SKM-1 treated with dmso at 0.1 percent for 144 hours (cell line): ENCODE results near the gene DYNC1I1.
"Not testable (repeated sequence)": the region's sequence is repeated elsewhere in the genome, so short reads cannot be mapped to it uniquely, and the experiment has no call there.

ENCODE experiments used
- DNase-seq: peaks from one replicate; lab custom pipeline; 2025; ENCODE audit not compliant: unreplicated experiment; lab: John Stamatoyannopoulos, UW

Gene DYNC1I1

DNA sequence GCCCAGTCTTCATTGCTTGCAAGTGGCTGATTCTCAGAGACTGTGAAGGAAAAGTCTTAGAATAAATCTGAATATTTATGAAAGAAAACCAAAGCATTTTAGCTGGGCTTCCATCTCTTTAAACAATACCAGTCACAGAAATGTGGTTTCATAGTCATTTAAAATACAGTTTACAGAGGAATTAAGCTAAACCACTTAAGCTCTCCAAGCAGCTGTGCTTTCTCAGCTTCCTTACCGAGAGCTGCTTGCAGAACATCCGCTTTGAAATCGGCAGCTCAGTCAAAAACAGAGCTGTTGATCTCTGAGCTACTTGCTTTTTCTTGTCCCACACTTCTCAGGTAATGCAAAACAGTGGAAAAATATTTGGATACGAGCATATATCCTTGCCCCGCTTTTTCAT, 134.5 kb downstream of the DYNC1I1 start:
- no peak for DNase-seq

DNA sequence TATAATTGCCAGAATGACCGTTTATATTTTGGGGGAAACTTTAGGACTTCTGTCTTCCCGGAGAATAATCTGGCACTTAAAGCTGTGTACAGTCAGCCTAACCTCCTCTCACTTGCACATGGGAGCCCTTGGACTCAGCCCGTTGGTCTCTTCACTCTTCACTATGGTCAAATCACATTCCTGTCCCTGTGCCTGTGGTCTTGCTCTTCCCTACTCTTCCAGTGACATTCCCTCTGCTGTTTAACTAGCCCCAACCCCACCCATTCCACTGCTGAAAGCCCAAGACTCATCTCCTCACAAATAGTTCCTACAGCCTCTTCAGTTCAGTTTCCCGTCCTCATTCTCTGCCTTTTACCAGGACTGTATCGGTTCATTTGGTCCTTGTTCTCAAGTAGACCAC, 135.0 kb downstream of the DYNC1I1 start:
- no peak for DNase-seq

DNA sequence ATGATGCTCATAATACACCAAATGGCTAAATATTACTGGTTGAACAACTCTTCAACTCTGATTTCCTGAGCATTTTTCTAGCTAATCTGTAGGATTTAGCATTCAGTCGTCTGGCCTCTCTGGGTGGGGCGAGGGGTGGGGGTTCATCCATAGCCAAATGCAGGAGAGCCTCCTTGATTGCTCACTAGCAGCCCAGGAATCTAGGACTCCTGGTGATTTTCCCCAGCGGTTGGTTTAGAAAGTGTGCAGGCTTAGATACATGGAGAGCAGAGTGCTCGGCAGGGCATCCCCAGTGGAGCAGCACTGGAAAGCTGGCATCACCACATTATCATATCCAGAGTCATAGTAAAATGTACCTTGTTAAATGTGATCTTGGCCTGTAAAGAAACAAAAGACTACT, 136.1 kb downstream of the DYNC1I1 start:
- no peak for DNase-seq

DNA sequence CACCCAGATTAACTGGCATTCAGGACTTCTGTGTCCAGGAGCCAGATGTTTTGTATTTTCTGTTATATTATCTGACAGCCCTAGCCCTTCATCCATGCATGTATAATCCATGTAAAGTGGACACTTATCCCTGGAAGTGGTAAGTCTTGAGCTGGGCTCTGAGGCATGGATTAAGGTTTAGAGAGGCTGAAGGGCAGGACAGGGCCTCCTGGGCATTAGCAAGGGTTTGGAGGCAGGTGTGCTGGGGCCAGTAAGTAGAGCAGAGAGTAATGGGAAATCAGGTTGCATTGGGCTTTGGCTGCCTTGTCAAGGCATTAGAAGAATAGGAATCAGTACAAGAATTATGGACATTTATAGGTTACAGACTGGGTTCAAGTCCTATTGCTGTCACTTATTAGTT, 138.0 kb downstream of the DYNC1I1 start:
- DNase-seq, result no peak

DNA sequence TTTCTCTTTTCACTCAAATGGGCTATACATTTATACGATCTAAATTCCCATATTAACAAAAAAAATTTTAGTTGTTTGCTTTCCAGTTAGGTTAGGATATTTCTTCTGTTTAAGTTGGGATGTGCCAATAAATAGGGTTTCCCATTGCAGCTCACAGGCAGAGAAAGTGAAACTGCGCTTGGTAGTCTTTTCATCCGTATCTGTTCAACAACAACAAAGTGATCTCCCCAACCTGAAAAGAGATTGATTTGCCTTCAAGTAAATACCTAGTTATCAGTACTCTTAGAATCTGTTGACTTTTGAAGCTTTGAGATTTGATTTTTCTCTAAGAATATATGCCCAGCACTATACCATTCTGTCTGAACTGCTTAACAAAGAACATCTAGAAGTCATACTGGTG, 143.4 kb downstream of the DYNC1I1 start:
- no peak for DNase-seq

DNA sequence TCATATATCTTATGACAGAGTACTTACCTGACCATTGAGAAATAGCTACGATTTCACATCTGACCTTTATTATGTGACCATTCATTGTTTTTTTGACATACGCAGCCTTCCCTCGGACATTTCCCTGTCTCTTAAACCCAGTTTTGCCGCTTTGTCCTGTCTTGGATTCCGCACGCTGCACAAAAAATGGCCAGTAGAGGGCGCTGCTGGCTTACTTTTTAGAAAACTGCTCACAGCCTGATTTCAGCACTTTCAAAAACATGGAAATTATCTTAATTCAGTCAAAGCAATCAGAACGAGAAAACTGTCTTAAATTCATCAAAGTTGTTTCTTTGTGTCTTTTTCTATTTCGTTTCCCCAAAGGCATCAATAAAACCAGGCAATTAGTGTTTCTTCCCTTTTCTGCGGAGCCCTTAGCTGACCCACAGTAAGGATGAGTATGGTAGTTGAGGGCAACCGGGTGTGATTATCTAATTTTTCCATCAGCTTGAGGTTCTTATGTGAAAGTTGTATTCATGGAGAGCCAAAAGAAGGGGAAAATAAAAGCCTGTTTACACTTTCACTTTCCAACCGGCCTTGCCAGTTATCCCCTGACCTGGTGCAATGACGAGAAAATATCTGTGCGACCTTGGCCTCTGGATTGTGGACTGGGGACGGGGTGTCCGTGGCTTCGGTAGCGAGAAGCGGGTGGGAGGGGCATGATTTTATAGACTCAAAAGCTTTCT, 144.4 kb downstream of the DYNC1I1 start:
- peak; percentile 40 for DNase-seq

DNA sequence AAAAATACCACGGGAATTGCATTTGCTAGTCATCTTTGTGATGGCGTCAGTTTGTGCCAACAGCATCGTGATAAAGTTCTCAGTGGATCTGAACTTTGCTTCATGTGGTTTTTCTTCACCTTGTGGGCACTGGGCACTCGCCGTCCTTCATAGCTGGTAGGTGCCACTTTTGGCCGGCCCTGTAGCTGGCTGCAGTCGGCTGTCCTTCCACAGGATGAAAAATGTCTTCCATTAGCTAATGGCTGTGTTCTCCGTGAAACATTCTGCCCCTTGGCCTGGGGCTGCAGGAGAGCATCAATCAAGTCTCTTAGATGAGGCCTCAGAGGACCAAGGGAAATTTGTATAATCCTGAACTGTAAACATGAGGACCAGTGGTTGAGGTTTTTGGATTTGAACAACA, 145.3 kb downstream of the DYNC1I1 start:
- DNase-seq, result no peak

DNA sequence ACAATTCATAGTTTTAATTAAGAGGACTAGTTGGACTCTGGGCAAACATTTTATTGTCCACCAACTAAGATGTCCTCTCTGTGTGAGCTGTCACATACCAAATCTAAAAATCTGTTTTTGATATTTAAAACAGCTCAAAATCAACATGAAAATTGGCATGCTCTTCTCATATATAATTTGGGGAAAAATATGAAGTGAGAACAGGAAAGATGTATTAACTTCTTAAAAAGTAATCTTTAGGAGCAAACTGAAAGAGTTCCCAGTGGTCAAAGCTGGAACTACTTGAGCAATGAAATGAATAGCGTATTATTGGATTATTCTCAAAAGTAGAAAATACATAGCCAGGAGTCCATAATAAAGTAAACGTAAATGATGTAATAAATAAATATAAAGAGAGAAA, 147.2 kb downstream of the DYNC1I1 start:
- no peak for DNase-seq

DNA sequence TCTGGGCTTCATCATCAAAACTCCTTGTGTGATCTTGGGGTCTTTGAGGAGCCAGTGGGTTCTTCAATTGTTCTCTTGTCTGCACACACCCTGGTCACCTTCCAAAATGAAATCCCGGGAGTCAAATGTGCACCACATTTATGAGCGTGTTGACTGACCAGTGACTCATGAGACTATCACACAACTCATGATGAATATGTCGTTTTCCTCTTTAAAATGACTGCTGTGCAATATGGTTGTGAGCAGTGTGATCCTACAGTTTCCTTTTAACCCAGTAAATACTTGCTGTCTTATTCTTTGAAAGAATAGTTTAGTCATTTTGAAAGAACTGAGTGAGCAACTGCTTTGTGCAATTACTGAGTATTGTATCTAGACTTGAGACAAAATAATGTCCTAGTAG, 149.2 kb downstream of the DYNC1I1 start:
- DNase-seq, result no peak

DNA sequence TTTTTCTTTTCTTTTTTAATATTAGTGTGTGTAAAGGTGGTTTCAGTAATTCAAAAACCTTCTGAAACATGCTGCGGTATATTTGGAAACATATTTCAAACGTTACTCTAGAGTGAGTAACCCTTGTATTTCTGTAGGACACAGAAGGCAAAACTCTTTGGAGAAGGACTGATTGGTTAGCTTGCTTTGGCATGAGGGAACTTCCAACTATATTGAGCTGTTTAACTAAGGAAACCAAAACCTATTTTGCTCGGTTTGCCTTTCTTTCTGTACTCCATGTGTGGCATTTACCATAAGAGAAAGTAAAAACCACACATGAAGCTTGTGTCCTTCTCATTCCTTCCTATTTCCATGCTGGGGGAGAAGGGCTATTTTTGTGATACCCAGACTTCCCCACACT, 149.8 kb downstream of the DYNC1I1 start:
- no peak for DNase-seq

DNA sequence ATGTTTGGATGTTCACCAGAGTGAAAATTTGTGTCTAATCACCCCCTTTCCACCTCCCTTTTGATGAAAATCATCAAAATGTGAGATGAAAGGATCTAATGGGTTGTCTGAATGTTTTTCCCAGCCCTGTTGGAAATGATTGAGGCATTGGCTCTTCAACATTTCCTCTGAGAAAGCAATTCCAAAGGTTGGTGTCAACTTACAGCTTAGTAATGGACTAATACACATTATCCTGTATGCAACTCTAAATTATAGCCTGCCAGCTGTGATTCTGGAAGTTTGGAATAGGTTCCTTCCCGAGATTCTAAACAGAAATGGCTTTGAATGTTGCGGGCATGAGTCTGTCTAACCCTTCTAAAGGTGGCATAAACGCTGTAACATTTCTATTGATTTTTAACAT, 152.9 kb downstream of the DYNC1I1 start:
- DNase-seq, result no peak

DNA sequence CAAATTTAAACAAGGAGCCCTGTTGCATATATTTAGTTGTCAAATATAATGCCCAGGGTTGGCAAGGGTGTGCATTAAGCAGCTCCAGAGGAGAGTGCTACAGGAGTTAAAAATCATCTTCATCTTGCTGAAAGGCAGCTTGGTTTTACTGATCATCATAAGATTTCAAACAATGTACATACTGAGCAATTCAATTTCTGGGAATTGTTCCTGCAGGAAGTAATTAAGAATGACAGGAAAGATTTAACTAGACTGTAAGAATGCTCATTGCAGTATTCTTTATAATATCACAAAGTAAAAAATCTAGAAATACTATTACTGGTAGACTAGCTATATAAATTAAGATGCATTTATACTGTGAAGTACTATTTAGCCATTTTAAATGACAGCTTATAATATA, 153.6 kb downstream of the DYNC1I1 start:
- DNase-seq, result no peak

DNA sequence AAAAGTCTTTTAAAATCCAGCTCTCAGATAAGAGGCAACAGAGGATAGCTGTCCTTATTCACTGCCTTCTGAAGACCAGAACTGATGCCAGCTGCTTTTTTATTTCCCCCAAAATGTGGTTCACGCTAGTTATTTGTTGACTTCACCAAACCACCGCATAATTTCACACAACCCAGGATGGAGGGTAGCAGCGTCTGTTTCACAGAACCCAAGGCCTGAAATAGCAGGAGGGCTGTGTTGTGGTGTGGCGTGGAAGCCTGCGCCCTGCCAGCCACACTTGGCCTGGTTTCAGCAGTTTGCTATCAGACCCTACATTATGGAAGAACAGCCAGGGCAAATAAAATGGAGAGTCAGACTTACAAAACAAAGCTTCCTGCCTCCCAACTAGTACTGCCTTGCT, 155.4 kb downstream of the DYNC1I1 start:
- no peak for DNase-seq

DNA sequence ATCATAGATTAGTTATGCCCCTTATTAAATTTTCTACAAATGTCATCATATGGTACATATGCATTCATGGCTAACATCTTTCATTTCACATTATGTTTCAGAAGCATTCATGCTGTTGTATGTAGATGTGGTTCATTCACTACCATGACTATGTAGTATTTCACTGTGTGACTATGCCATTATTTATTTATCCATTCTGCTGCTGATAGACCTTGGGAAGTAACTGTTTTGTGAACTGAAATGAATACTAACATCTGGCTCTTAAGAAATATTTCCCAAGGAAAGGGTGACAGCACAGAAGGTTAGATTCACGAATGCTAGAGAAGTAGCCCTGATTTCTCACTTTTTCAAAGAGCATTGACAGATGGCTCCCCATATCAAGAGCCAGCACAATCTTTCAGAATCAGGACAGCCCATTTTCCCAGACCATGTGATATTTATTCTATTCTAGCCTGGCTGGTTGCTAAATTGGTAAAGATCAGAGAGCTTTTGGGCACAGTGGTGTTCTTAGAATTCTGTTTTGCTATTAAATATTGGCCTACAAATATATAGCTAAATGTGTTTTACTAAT, 157.4 kb downstream of the DYNC1I1 start:
- no peak for DNase-seq

DNA sequence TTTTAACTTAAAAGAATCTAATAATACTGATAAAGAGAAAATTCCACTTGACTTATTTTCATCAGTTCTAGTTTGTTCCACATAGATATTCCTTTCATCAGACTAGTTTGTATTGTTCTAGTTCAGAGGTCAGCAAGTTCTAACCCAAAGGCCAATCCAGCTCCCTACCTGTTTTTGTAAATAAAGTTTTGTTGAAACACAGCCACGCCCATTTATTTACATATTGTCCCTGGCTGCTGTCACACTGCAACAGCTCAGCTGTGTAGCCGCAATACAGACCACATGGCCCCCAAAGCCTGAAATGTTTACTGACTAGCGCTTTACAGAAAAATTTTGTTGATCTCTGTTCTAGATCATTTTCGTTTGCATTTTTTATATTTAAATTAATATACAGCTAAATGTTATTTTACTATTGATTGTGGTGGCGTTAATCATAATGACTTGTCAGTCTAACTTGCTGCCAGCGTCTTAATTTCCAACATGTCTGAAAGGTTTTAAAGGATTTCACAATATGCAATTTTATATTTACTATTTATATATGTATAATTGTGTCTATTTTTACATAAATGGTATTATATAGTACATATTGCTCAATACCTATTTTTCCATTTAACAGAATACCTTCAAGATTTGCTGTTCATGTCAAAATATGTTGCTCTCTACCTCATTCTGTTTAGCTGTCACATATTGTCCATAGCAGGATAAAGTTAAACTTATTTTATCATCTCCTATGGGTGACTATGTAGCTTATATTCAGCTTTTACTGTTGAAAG, 159.3 kb downstream of the DYNC1I1 start:
- no peak for DNase-seq

DNA sequence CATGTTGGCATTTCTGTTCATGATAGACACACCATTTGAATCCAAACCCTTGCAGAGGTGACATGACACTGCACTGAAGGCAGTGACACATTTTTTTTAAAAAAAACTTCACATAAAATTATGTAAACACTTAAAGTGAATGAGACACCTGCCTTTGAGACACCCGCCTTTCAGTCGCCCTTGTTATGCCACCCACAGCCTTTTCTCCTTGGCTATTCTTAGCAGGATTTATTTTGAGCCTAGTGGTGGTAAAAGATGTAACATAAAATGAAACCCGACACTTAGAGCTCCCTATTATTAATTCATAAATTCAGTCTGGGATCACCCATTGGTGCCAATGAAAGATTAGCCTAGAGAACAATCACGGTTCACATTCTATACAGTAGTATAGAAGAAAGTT, 161.3 kb downstream of the DYNC1I1 start:
- no peak for DNase-seq

DNA sequence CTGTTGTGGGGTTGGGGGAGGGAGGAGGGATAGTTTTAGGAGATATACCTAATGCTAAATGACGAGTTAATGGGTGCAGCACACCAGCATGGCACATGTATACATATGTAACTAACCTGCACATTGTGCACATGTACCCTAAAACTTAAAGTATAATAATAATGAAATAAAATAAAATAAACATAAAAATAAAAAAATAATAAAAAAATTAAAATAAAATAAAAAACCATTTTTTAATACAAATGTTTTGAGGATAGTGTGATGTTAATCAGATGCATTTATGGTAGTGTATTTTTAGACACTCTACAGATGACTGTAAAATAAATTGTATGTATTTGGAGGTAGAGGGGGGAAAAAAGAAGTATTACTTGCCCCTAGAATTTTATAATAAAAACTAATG, 172.5 kb downstream of the DYNC1I1 start:
- DNase-seq, result not testable (repeated sequence)

DNA sequence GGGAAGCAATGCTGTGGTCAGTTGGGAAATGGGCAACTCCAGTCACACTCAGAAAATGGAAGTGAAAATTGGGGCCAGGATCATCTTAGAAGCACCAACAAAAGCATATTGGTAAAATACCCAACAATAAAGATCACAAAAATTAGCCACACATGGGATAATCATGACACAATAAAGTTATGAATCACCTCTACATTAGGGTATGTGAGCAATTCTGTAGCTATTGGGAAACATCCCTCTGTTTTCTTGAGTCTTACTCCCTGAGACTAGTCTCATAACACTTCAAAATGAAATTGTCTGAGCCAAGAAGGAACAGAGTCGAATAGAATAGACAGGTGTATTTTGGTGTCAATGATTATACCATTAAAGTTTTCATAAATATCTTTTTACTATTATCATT, 178.3 kb downstream of the DYNC1I1 start:
- DNase-seq, result no peak

DNA sequence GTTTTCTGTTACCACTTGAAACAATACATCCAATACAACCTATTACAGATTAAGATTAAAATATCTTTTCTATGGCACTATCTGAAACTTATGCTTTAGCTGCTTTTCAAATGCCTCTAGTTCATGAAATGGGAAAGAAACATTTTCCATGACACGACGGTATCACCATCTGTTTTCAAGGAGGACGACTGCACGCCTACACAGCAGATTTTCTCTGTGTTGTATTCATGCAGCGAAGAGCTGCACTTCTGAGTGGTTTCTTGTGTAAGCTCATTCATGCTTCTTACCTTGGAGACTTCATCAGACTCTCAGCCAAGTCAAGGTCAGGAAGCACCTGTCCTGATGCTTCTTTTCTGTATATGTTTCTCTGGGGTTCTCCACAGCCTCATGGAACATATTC, 179.2 kb downstream of the DYNC1I1 start:
- DNase-seq, result no peak

DNA sequence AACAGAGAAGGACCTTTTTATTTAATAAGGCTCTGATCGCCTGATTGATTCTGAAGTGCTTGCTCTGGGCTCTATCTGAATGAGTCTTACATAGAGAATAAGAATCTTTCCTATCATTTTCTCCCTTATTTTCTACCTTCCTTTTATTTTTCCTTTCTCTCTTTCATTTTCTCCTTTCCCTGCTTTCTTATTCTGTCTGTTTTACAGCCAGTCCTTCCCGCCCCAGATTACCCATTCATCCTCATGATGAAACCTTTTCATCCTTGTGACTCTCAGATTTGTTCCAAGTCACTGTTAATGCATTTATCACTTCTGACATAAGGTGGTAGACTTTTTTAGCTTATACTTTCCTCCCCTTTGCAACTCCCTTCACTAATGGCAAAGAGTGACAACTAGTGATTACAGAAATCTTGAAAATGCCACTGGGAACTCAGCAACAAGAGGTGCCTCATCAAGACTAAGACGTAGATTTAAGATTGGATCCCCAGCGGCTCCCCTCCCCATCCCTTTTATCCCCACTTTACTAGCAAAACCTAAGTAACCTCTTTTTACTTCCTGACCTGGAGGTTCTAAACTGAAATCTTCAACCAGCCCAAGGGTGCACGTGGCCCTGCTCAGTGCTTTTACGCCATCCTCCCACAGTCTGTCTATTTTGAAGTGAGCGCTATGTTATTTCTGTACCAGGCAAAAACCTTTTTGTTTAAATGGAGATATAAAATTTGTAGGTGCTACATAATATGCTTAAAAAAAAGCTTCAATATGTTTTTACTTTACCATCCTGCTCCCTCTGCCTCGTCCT, 179.8 kb downstream of the DYNC1I1 start:
- no peak for DNase-seq

DNA sequence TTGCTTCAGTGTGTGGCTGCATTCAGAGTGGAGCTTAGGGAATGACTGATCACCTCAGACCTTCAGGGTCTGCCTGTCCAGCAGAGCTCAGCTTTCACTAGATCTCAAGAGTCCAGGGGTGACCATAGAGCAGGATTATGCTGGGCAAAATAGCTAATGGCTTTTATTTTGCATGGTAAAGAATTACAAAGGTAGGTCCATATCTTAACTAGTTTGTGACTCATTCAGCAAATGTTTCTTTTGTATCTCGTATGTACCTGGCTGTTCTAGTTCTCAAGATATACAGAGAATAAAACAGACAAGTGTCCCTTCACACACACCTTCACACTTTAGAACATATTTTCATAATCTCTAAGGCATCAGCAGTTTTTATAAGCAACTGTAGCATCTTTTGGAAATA, 180.5 kb downstream of the DYNC1I1 start:
- no peak for DNase-seq

DNA sequence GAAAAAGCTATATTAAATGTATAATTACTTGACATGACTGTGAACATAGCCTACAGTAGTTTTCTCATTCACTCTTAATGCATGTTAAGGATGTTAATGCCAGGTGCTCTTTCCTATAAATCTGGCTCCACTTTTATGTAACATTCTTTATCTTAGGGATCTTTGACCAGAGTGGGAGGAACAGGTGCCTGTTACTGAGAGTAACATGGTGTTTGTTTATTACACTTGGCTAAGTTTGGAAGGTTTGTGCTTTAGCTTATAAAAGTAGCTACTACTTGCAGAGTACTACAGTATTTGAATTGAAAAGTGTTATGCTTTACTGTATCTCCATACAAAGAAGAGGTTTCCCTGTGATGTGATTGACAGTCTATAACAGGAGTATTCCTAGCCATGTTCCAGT, 183.4 kb downstream of the DYNC1I1 start:
- DNase-seq, result no peak
